Kidney capillary endothelial cell (primary cell): Measurements from ENCODE around the gene EEIG1.

ENCODE experiments used
- DNase-seq: peaks from one replicate; pipeline ENCODE4 v3.0.0-alpha.2; 2018; ENCODE audit warnings: low spot score

Gene EEIG1

GRCh38 chr9:127941062-127941960 is 39.5 kb downstream of the EEIG1 start:
- no peak for DNase-seq

- no peak for DNase-seq
Observed at GRCh38 chr9:127940593-127940992, 40.2 kb downstream of the EEIG1 start.

GRCh38 chr9:127938298-127938690 is 42.5 kb downstream of the EEIG1 start:
- no peak for DNase-seq

- DNase-seq: peak; percentile 83
Observed at GRCh38 chr9:127937388-127938297, 43.1 kb downstream of the EEIG1 start, which contains the start of gene DPM2. TSS of gene DPM2 (minus strand) at chr9:127937854. CDS start at chr9:127937820, 34 bp downstream.

GRCh38 chr9:127937056-127937387 is 43.8 kb downstream of the EEIG1 start:
- no peak for DNase-seq

- DNase-seq: no peak
Observed at GRCh38 chr9:127936347-127936852, 44.4 kb downstream of the EEIG1 start.

GRCh38 chr9:127935765-127936221 is 45.0 kb downstream of the EEIG1 start:
- no peak for DNase-seq

- no peak for DNase-seq
Observed at GRCh38 chr9:127934986-127935385, 45.8 kb downstream of the EEIG1 start.

GRCh38 chr9:127934248-127934647 is 46.5 kb downstream of the EEIG1 start:
- DNase-seq: no peak

- DNase-seq: peak; percentile 65
Observed at GRCh38 chr9:127931092-127931881, 49.5 kb downstream of the EEIG1 start.
